Measurements from ENCODE around the gene NR1H3.

NR1H3 gene

DNA sequence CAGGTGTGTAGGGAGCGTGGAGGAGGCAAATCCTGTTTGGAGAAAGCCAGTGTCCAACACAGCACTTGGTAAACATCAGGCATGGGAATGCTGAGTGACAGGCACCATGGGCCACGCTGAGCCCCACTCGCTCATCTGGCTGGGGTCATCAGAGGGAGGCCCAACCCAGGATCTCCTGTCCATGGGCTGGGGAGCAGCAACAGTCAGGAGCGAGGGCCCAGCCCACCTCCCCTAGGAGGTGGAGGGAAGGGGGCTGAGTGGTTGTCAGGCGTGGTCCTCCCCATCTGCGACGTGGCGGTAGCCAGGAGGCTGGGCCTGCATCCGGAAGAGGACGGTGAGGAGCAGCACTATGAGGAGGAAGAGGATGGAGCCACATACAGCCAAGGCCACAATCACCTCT is 17.9 kb upstream of the NR1H3 start:
- Histone ChIP-seq H3K4me3 (ENCODE audit: insufficient read depth, low read length, poor library complexity, severe bottlenecking) (no peak overlapping the region), H2AFZ (ENCODE audit: low read depth, low read length, severe bottlenecking) (no peak overlapping the region), H3K27ac (ENCODE audit: low read depth, low read length) (no peak overlapping the region), H3K36me3 (ENCODE audit: low read length) (no peaks in the 10 kb centered on the region), H3K4me2 (ENCODE audit: low read depth, low read length, poor library complexity, severe bottlenecking) (no peak overlapping the region), H3K9me2 (replicated peaks; ENCODE audit: insufficient read depth, low read length) (no peaks in the 10 kb centered on the region), H3K9ac (ENCODE audit: low read length) (no peak overlapping the region), H3K27me3 (ENCODE audit: low read length) (no peaks in the 10 kb centered on the region), H4K20me1 (ENCODE audit: low read depth, low read length) (no peaks in the 10 kb centered on the region), H3K9me3 (ENCODE audit: insufficient read depth, low read length) (no peaks in the 10 kb centered on the region), H3F3A (ENCODE audit: insufficient read depth) (0 out of 2 replicates have a peak, but pooled peaks cover 3% of the 10 kb centered on the region), H3K79me2 (ENCODE audit: insufficient read depth, low read length) (no peaks in the 10 kb centered on the region)
- no peak for TF ChIP-seq EZH2phosphoT487 (conservative IDR thresholded peaks at IDR 0.05; ENCODE audit: low read length)
- TF ChIP-seq, protein P1, sequence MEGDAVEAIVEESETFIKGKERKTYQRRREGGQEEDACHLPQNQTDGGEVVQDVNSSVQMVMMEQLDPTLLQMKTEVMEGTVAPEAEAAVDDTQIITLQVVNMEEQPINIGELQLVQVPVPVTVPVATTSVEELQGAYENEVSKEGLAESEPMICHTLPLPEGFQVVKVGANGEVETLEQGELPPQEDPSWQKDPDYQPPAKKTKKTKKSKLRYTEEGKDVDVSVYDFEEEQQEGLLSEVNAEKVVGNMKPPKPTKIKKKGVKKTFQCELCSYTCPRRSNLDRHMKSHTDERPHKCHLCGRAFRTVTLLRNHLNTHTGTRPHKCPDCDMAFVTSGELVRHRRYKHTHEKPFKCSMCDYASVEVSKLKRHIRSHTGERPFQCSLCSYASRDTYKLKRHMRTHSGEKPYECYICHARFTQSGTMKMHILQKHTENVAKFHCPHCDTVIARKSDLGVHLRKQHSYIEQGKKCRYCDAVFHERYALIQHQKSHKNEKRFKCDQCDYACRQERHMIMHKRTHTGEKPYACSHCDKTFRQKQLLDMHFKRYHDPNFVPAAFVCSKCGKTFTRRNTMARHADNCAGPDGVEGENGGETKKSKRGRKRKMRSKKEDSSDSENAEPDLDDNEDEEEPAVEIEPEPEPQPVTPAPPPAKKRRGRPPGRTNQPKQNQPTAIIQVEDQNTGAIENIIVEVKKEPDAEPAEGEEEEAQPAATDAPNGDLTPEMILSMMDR (IDR thresholded peaks at IDR 0.05; ENCODE audit: insufficient read depth, low read length, poor library complexity, severe bottlenecking), result no peak

DNA sequence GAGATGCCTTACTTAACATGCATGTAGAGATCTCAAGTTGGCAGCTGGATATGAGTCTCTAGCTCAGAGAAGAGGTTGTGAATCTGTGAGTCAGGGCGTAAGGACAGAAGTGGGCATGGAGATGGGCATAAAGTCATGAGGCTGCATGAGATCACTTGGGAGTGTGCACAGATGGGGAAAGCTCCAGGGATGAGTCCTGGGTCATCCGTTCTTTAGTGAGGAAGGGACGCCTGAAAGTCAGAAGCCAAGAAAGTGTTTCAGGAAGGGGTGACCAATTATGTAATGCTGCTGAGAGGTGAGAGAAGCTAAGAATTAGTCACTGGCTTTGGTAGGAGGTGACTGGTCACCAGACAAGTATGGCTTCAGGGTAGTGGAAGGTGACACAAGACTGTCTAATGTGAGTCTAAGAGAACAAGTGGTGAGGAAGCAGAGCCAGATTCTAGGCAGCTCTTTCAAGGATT is 15.9 kb upstream of the NR1H3 start:
- Histone ChIP-seq H3K9me2 (replicated peaks; ENCODE audit: insufficient read depth, low read length) (no peaks in the 10 kb centered on the region), H3K27ac (ENCODE audit: low read depth, low read length) (no peak overlapping the region), H3K4me2 (ENCODE audit: low read depth, low read length, poor library complexity, severe bottlenecking) (no peak overlapping the region), H3F3A (ENCODE audit: insufficient read depth) (0 out of 2 replicates have a peak, but pooled peaks cover 3% of the 10 kb centered on the region), H2AFZ (ENCODE audit: low read depth, low read length, severe bottlenecking) (no peak overlapping the region), H3K27me3 (ENCODE audit: low read length) (no peaks in the 10 kb centered on the region), H4K20me1 (ENCODE audit: low read depth, low read length) (no peaks in the 10 kb centered on the region), H3K9ac (ENCODE audit: low read length) (no peak overlapping the region), H3K79me2 (ENCODE audit: insufficient read depth, low read length) (no peaks in the 10 kb centered on the region), H3K36me3 (ENCODE audit: low read length) (no peaks in the 10 kb centered on the region), H3K9me3 (ENCODE audit: insufficient read depth, low read length) (no peaks in the 10 kb centered on the region), H3K4me3 (ENCODE audit: insufficient read depth, low read length, poor library complexity, severe bottlenecking) (no peak overlapping the region)
- TF ChIP-seq, protein P1 (IDR thresholded peaks at IDR 0.05; ENCODE audit: insufficient read depth, low read length, poor library complexity, severe bottlenecking), result no peak
- no peak for TF ChIP-seq EZH2phosphoT487 (conservative IDR thresholded peaks at IDR 0.05; ENCODE audit: low read length)

DNA sequence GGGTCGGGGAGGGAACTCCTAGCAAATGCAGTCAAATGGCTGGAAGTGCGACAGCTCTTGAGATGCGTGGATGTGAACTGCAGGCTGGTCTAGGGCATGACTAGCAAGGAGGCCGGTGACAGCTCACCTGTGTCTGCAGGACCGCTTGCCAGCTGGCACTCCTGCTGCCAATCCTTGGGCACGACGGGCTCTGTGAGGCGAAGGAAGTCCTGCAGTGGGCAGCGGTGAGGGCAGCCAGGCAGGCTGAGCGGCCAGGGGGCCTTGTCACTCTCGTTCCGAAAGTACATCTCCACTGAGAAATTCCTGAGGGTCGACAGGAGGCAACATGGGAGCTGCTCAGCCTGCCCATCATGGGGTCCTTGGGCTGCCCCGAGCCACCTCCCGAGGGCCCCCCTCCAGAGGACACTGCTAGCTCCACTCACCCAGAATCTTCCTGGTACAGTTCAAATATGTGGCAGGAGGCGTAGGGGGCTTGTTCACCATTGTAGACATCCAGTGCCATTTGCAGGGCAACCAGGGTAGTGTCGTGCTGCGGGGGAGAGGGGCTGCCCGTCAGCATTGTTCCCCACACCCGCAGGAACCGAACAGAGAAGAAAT is 15.1 kb upstream of the NR1H3 start:
- Histone ChIP-seq H2AFZ (ENCODE audit: low read depth, low read length, severe bottlenecking) (no peak overlapping the region), H3F3A (ENCODE audit: insufficient read depth) (no peaks in the 10 kb centered on the region), H3K36me3 (ENCODE audit: low read length) (no peaks in the 10 kb centered on the region), H3K9me2 (replicated peaks; ENCODE audit: insufficient read depth, low read length) (no peaks in the 10 kb centered on the region), H3K9me3 (ENCODE audit: insufficient read depth, low read length) (no peaks in the 10 kb centered on the region), H3K4me3 (ENCODE audit: insufficient read depth, low read length, poor library complexity, severe bottlenecking) (no peak overlapping the region), H3K4me2 (ENCODE audit: low read depth, low read length, poor library complexity, severe bottlenecking) (no peak overlapping the region), H3K27me3 (ENCODE audit: low read length) (no peaks in the 10 kb centered on the region), H3K79me2 (ENCODE audit: insufficient read depth, low read length) (peaks cover 1% of the 10 kb centered on the region; the same call in 1 of the 2 replicates), H3K9ac (ENCODE audit: low read length) (no peak overlapping the region), H4K20me1 (ENCODE audit: low read depth, low read length) (no peaks in the 10 kb centered on the region), H3K27ac (ENCODE audit: low read depth, low read length) (no peak overlapping the region)
- TF ChIP-seq, protein P1 (IDR thresholded peaks at IDR 0.05; ENCODE audit: insufficient read depth, low read length, poor library complexity, severe bottlenecking), result no peak
- TF ChIP-seq EZH2phosphoT487 (conservative IDR thresholded peaks at IDR 0.05; ENCODE audit: low read length), result no peak

Measured in SU-DHL-6 (cell line).